ENCODE data around the gene PRR36.
A peak's percentile ranks its signal among the peaks of the same experiment; 100 is the strongest.

PRR36 gene

GRCh38 chr19:7845390-7846154, 28.6 kb downstream of the PRR36 start:
- H3K36me3 ChIP-seq: no peaks in the 10 kb centered on the region; a peak in 1 of 22 replicates
- no peak for TF ChIP-seq Cebpa-rat (IDR thresholded peaks at IDR 0.05)
- H4K20me1 ChIP-seq: peaks cover 0 to 47% (median 8%) of the 10 kb centered on the region in 11 experiments; a peak in 11 of 22 replicates
- no peak overlapping the region for H3K9ac ChIP-seq
- H3K4me1 ChIP-seq: peaks cover 0 to 29% (median 15%) of the 10 kb centered on the region in 10 experiments; a peak in 14 of 20 replicates
- H3K9me3 ChIP-seq (replicated peaks in 1 of 11): peaks cover 0 to 2% (median 0%) of the 10 kb centered on the region in 11 experiments; a peak in 1 of 22 replicates
- no peak overlapping the region for H3K4me3 ChIP-seq
- H3K27ac ChIP-seq: peak overlapping the region in 1 of 11 experiments; percentile 7; a peak in 1 of 22 replicates
- no peak overlapping the region for H3K4me2 ChIP-seq
- H3K27me3 ChIP-seq: no peaks in the 10 kb centered on the region

DNA sequence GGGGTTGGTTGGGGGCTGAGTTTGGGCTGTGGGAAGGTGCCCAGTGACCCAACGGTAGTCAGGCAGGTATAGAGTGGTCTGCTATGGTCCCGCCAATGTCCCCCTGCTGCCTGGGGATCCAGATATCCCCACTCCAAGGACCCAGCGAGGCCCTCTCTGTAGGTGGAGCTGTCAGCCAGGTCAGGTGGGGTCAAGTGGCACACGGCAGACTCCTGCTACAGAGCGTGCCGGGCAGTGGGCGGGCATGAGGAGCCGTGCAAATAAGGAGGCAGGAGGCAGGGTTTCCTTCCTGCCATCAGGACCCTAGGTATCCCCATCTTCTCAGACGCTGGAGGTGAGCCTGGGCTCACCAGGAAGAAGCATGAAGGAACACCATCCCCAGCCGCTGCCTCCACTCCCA, 29.2 kb downstream of the PRR36 start:
- H3K4me2 ChIP-seq: no peak overlapping the region
- no peak for TF ChIP-seq Cebpa-rat (IDR thresholded peaks at IDR 0.05)

DNA sequence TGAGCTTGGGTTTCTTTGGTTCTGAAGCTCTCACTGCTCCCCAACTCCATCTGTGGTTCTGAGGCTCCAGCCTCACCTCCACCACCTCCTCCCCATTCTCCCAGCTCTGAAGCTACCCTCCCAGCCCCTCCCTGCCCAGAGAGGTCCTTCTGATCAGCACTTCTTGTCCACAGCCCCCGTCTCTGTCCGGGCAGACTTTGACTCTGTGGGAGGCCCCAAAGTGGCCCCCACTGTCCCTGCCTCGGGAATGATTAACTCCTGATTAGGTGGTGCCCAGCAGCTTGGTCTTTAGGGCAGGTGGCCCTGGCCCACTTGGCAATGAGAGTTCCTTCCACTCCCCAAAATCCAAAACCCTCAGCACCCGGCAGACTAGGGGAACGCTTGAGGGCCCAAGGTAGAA, 29.8 kb downstream of the PRR36 start:
- TF ChIP-seq Cebpa-rat (IDR thresholded peaks at IDR 0.05): no peak
- Histone ChIP-seq H3K9me3 (replicated peaks in 1 of 11) (peaks cover 0 to 8% (median 0%) of the 10 kb centered on the region in 11 experiments; a peak in 1 of 22 replicates), H3K4me1 (peaks cover 0 to 19% (median 8%) of the 10 kb centered on the region in 10 experiments; a peak in 13 of 20 replicates), H3K4me3 (no peak overlapping the region), H3K36me3 (no peaks in the 10 kb centered on the region; a peak in 1 of 22 replicates), H3K27me3 (no peaks in the 10 kb centered on the region), H4K20me1 (peaks cover 0 to 36% (median 8%) of the 10 kb centered on the region in 11 experiments; a peak in 9 of 22 replicates), H3K27ac (no peak overlapping the region), H3K4me2 (no peak overlapping the region), H3K9ac (no peak overlapping the region)

More for the DNA sequence above, 29.2 kb downstream of the PRR36 start:
- peaks cover 0 to 22% (median 9%) of the 10 kb centered on the region in 10 experiments; a peak in 15 of 20 replicates for H3K4me1 ChIP-seq
- no peak overlapping the region for H3K27ac ChIP-seq
- no peaks in the 10 kb centered on the region; a peak in 1 of 22 replicates for H3K36me3 ChIP-seq
- no peaks in the 10 kb centered on the region for H3K27me3 ChIP-seq
- H3K9ac ChIP-seq: no peak overlapping the region
- H3K9me3 ChIP-seq (replicated peaks in 1 of 11): peaks cover 0 to 8% (median 0%) of the 10 kb centered on the region in 11 experiments; a peak in 1 of 22 replicates
- H4K20me1 ChIP-seq: peaks cover 0 to 41% (median 8%) of the 10 kb centered on the region in 11 experiments; a peak in 10 of 22 replicates
- no peak overlapping the region for H3K4me3 ChIP-seq

GRCh38 chr19:7843521-7843920, 30.7 kb downstream of the PRR36 start:
- no peak for TF ChIP-seq Cebpa-rat (IDR thresholded peaks at IDR 0.05)
- Histone ChIP-seq H3K36me3 (no peaks in the 10 kb centered on the region), H3K4me1 (peaks cover 0 to 19% (median 8%) of the 10 kb centered on the region in 10 experiments; a peak in 13 of 20 replicates), H3K4me2 (no peak overlapping the region), H3K9me3 (replicated peaks in 1 of 11) (peaks cover 0 to 8% (median 0%) of the 10 kb centered on the region in 11 experiments; a peak in 1 of 22 replicates), H3K9ac (no peak overlapping the region), H3K4me3 (no peak overlapping the region), H3K27me3 (no peaks in the 10 kb centered on the region), H3K27ac (no peak overlapping the region), H4K20me1 (peaks cover 0 to 33% (median 8%) of the 10 kb centered on the region in 11 experiments; a peak in 9 of 22 replicates)

- Histone ChIP-seq H3K9ac (no peak overlapping the region), H3K27ac (no peak overlapping the region), H3K36me3 (no peaks in the 10 kb centered on the region), H3K9me3 (replicated peaks in 1 of 11) (peaks cover 0 to 8% (median 0%) of the 10 kb centered on the region in 11 experiments; a peak in 1 of 22 replicates), H3K4me2 (no peak overlapping the region), H3K4me3 (no peak overlapping the region), H3K27me3 (no peaks in the 10 kb centered on the region), H4K20me1 (peaks cover 0 to 29% (median 8%) of the 10 kb centered on the region in 11 experiments; a peak in 9 of 22 replicates), H3K4me1 (peaks cover 0 to 19% (median 7%) of the 10 kb centered on the region in 10 experiments; a peak in 12 of 20 replicates)
- TF ChIP-seq Cebpa-rat (IDR thresholded peaks at IDR 0.05): no peak
These were observed 31.4 kb downstream of the PRR36 start for GRCh38 chr19:7842661-7843294.

DNA sequence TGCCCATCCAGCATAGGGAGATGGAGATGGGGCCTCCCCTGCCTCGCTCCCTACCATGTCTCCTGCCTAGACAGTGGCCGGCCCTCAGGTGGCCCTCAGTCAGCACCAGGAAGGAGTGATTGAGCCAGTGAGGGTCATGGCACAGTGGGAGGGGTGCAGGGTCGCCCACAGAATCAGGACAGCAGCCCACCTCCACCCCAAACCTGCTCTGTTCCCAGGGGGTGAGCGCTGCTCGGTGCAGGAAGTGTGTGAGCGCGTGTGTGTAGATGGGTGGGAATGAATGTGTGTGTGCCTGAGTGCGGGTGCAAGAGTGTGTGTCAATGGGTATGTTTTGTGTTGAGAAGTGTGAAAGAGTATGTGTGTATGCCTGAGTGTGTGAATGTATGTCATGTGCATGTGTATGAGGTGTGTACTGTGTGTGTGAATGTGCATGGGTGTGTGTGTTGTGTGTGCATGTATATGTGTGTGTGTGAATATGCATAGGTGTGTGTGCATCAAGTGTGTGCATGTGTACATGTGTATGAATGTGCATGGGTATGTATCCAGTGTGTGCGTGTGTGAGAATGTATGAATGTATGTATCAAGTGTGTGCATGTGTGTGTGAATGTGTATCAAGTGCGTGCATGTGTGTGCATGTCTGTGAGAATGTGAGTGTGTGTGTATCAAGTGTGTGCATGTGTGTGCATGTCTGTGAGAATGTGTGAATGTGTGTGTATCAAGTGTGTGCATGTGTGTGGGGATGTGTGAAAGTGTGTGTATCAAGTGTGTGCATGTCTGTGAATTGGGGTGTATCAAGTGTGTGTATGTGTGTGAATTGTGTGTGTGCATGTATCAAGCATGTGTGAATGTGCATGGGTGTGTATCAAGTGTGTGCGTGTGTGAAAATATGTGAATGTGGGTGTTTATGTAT, 32.2 kb downstream of the PRR36 start:
- no peak overlapping the region for H3K4me3 ChIP-seq
- peaks cover 0 to 8% (median 0%) of the 10 kb centered on the region in 11 experiments; a peak in 1 of 22 replicates for H3K9me3 ChIP-seq (replicated peaks in 1 of 11)
- peaks cover 0 to 19% (median 7%) of the 10 kb centered on the region in 10 experiments; a peak in 12 of 20 replicates for H3K4me1 ChIP-seq
- no peak for TF ChIP-seq Cebpa-rat (IDR thresholded peaks at IDR 0.05)
- no peak overlapping the region for H3K9ac ChIP-seq
- no peaks in the 10 kb centered on the region for H3K27me3 ChIP-seq
- H4K20me1 ChIP-seq: peaks cover 0 to 25% (median 8%) of the 10 kb centered on the region in 11 experiments; a peak in 9 of 22 replicates
- no peaks in the 10 kb centered on the region for H3K36me3 ChIP-seq
- no peak overlapping the region for H3K27ac ChIP-seq
- no peak overlapping the region for H3K4me2 ChIP-seq

GRCh38 chr19:7840629-7841028, 33.6 kb downstream of the PRR36 start:
- Histone ChIP-seq H3K27me3 (no peaks in the 10 kb centered on the region), H3K4me2 (peak overlapping the region in 4 of 11 experiments; percentile 24 to 35 (median 32); a peak in 5 of 22 replicates), H3K9me3 (replicated peaks in 1 of 11) (peaks cover 0 to 8% (median 0%) of the 10 kb centered on the region in 11 experiments; a peak in 1 of 22 replicates), H3K9ac (no peak overlapping the region), H4K20me1 (peaks cover 0 to 20% (median 8%) of the 10 kb centered on the region in 11 experiments; a peak in 10 of 22 replicates), H3K4me3 (no peak overlapping the region), H3K4me1 (peaks cover 0 to 27% (median 13%) of the 10 kb centered on the region in 10 experiments; a peak in 17 of 20 replicates), H3K36me3 (no peaks in the 10 kb centered on the region), H3K27ac (no peak overlapping the region)
- TF ChIP-seq Cebpa-rat (IDR thresholded peaks at IDR 0.05): no peak

GRCh38 chr19:7839476-7839875, 34.7 kb downstream of the PRR36 start:
- Histone ChIP-seq H3K36me3 (no peaks in the 10 kb centered on the region), H3K27me3 (no peaks in the 10 kb centered on the region), H3K4me1 (peaks cover 0 to 28% (median 14%) of the 10 kb centered on the region in 10 experiments; a peak in 17 of 20 replicates), H3K4me3 (no peak overlapping the region), H3K27ac (no peak overlapping the region), H3K9ac (no peak overlapping the region), H4K20me1 (peaks cover 0 to 16% (median 0%) of the 10 kb centered on the region in 11 experiments; a peak in 6 of 22 replicates), H3K4me2 (no peak overlapping the region), H3K9me3 (replicated peaks in 1 of 11) (peaks cover 0 to 8% (median 0%) of the 10 kb centered on the region in 11 experiments; a peak in 1 of 22 replicates)
- TF ChIP-seq Cebpa-rat (IDR thresholded peaks at IDR 0.05): no peak
